ENCODE results near the gene CCSAP.
"Not testable (repeated sequence)": the region's sequence is repeated elsewhere in the genome, so short reads cannot be mapped to it uniquely, and the experiment has no call there.

The CCSAP gene

GRCh38 chr1:229378586-229379367 is 35.9 kb upstream of the CCSAP start:
- H3K9ac ChIP-seq (ENCODE audit: low read length) = no peak overlapping the region
- H3K9me3 ChIP-seq (ENCODE audit: control insufficient read depth, insufficient read depth, low read depth, low read length) = no peaks in the 10 kb centered on the region
- no peak overlapping the region for H3K27ac ChIP-seq (ENCODE audit: low read depth, low read length)
- peaks cover 3% of the 10 kb centered on the region; the same call in 1 of the 2 replicates for H3K27me3 ChIP-seq (ENCODE audit: control insufficient read depth, insufficient read depth, low read length)
- peaks cover 34% of the 10 kb centered on the region for H3K4me1 ChIP-seq (ENCODE audit: control insufficient read depth, insufficient read depth, low read length)
- H3K4me3 ChIP-seq (ENCODE audit: low read depth, low read length) = 0 out of 2 replicates have a peak overlapping the region, but pooled peaks have one; percentile 9
- no peaks in the 10 kb centered on the region for H3K36me3 ChIP-seq (ENCODE audit: control insufficient read depth, insufficient read depth, low read length)

GRCh38 chr1:229378035-229378434 is 35.2 kb upstream of the CCSAP start:
- not testable (repeated sequence) for H3K9me3 ChIP-seq (ENCODE audit: control insufficient read depth, insufficient read depth, low read depth, low read length); H3K4me3 ChIP-seq (ENCODE audit: low read depth, low read length); H3K27me3 ChIP-seq (ENCODE audit: control insufficient read depth, insufficient read depth, low read length); H3K36me3 ChIP-seq (ENCODE audit: control insufficient read depth, insufficient read depth, low read length); H3K27ac ChIP-seq (ENCODE audit: low read depth, low read length); H3K9ac ChIP-seq (ENCODE audit: low read length)
- peaks cover 34% of the 10 kb centered on the region for H3K4me1 ChIP-seq (ENCODE audit: control insufficient read depth, insufficient read depth, low read length)

- Histone ChIP-seq H3K4me3 (ENCODE audit: low read depth, low read length) (no peak overlapping the region), H3K4me1 (ENCODE audit: control insufficient read depth, insufficient read depth, low read length) (peaks cover 34% of the 10 kb centered on the region), H3K27me3 (ENCODE audit: control insufficient read depth, insufficient read depth, low read length) (peaks cover 3% of the 10 kb centered on the region; the same call in 1 of the 2 replicates), H3K9me3 (ENCODE audit: control insufficient read depth, insufficient read depth, low read depth, low read length) (no peaks in the 10 kb centered on the region), H3K9ac (ENCODE audit: low read length) (no peak overlapping the region), H3K36me3 (ENCODE audit: control insufficient read depth, insufficient read depth, low read length) (no peaks in the 10 kb centered on the region), H3K27ac (ENCODE audit: low read depth, low read length) (no peak overlapping the region)
These were observed 34.6 kb upstream of the CCSAP start for GRCh38 chr1:229377429-229377828.

GRCh38 chr1:229376521-229376920 is 33.7 kb upstream of the CCSAP start:
- Histone ChIP-seq H3K36me3 (ENCODE audit: control insufficient read depth, insufficient read depth, low read length) (no peaks in the 10 kb centered on the region), H3K27ac (ENCODE audit: low read depth, low read length) (no peak overlapping the region), H3K4me3 (ENCODE audit: low read depth, low read length) (no peak overlapping the region), H3K4me1 (ENCODE audit: control insufficient read depth, insufficient read depth, low read length) (peaks cover 28% of the 10 kb centered on the region), H3K9ac (ENCODE audit: low read length) (no peak overlapping the region), H3K27me3 (ENCODE audit: control insufficient read depth, insufficient read depth, low read length) (peaks cover 3% of the 10 kb centered on the region; the same call in 1 of the 2 replicates), H3K9me3 (ENCODE audit: control insufficient read depth, insufficient read depth, low read depth, low read length) (no peaks in the 10 kb centered on the region)

GRCh38 chr1:229374485-229374884 is 31.6 kb upstream of the CCSAP start:
- peaks cover 8% of the 10 kb centered on the region for H3K4me1 ChIP-seq (ENCODE audit: control insufficient read depth, insufficient read depth, low read length)
- H3K27ac ChIP-seq (ENCODE audit: low read depth, low read length) = no peak overlapping the region
- H3K36me3 ChIP-seq (ENCODE audit: control insufficient read depth, insufficient read depth, low read length) = no peaks in the 10 kb centered on the region
- no peaks in the 10 kb centered on the region for H3K9me3 ChIP-seq (ENCODE audit: control insufficient read depth, insufficient read depth, low read depth, low read length)
- no peak overlapping the region for H3K4me3 ChIP-seq (ENCODE audit: low read depth, low read length)
- no peak overlapping the region for H3K9ac ChIP-seq (ENCODE audit: low read length)
- H3K27me3 ChIP-seq (ENCODE audit: control insufficient read depth, insufficient read depth, low read length) = no peaks in the 10 kb centered on the region

DNA sequence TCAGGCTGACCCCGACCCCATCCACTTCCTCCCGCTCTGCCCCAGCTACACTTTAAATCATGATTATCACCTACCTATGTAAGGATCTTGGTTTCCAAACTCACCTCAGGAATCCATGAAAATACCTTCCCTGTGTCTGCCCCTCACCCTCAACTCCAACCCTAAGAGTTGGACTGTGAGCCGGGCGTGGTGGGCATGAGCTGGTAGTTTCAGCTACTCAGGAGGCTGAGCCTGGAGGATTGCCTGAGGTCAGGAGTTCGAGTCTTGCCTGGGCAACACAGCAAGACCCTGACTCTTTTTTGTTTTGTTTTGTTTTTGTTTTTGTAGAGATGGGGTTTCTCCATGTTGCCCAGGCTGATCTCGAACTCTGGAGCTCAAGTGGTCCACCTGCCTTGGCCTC is 30.5 kb upstream of the CCSAP start:
- Histone ChIP-seq H3K27me3 (ENCODE audit: control insufficient read depth, insufficient read depth, low read length) (no peaks in the 10 kb centered on the region), H3K9ac (ENCODE audit: low read length) (no peak overlapping the region), H3K27ac (ENCODE audit: low read depth, low read length) (no peak overlapping the region), H3K9me3 (ENCODE audit: control insufficient read depth, insufficient read depth, low read depth, low read length) (no peaks in the 10 kb centered on the region), H3K36me3 (ENCODE audit: control insufficient read depth, insufficient read depth, low read length) (no peaks in the 10 kb centered on the region), H3K4me1 (ENCODE audit: control insufficient read depth, insufficient read depth, low read length) (no peaks in the 10 kb centered on the region), H3K4me3 (ENCODE audit: low read depth, low read length) (no peak overlapping the region)

- no peak overlapping the region for H3K9ac ChIP-seq (ENCODE audit: low read length)
- no peaks in the 10 kb centered on the region for H3K27me3 ChIP-seq (ENCODE audit: control insufficient read depth, insufficient read depth, low read length)
- no peak overlapping the region for H3K27ac ChIP-seq (ENCODE audit: low read depth, low read length)
These were observed 29.4 kb upstream of the CCSAP start for GRCh38 chr1:229372251-229372650.

GRCh38 chr1:229371624-229372023 is 28.8 kb upstream of the CCSAP start:
- no peaks in the 10 kb centered on the region for H3K36me3 ChIP-seq (ENCODE audit: control insufficient read depth, insufficient read depth, low read length)
- no peak overlapping the region for H3K27ac ChIP-seq (ENCODE audit: low read depth, low read length)
- no peaks in the 10 kb centered on the region for H3K4me1 ChIP-seq (ENCODE audit: control insufficient read depth, insufficient read depth, low read length)
- H3K27me3 ChIP-seq (ENCODE audit: control insufficient read depth, insufficient read depth, low read length) = no peaks in the 10 kb centered on the region
- H3K9ac ChIP-seq (ENCODE audit: low read length) = no peak overlapping the region
- H3K9me3 ChIP-seq (ENCODE audit: control insufficient read depth, insufficient read depth, low read depth, low read length) = no peaks in the 10 kb centered on the region
- H3K4me3 ChIP-seq (ENCODE audit: low read depth, low read length) = no peak overlapping the region

More at GRCh38 chr1:229372251-229372650, 29.4 kb upstream of the CCSAP start:
- Histone ChIP-seq H3K36me3 (ENCODE audit: control insufficient read depth, insufficient read depth, low read length) (no peaks in the 10 kb centered on the region), H3K4me3 (ENCODE audit: low read depth, low read length) (no peak overlapping the region), H3K4me1 (ENCODE audit: control insufficient read depth, insufficient read depth, low read length) (no peaks in the 10 kb centered on the region), H3K9me3 (ENCODE audit: control insufficient read depth, insufficient read depth, low read depth, low read length) (no peaks in the 10 kb centered on the region)

DNA sequence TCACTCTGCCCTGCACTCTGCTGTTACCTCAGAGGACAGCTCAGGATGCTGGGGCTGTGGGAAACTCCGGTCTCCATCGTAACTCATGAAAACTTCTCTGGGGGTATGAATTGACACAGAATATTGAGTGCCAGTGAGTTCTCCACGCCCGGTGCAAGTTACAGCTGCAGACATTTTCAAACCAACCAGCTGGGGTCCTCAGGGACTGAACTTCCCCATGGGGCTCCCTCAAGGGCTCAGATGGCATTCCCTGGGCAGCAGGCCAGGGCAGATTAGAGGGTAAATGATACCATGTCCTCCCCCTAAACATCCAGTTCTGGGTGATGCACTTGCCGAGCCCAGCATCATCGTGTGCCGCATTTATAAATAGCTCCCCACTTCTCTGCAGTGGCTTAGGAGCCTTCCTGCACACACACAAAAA is 27.8 kb upstream of the CCSAP start:
- no peaks in the 10 kb centered on the region for H3K36me3 ChIP-seq (ENCODE audit: control insufficient read depth, insufficient read depth, low read length)
- H3K27ac ChIP-seq (ENCODE audit: low read depth, low read length) = no peak overlapping the region
- H3K4me3 ChIP-seq (ENCODE audit: low read depth, low read length) = no peak overlapping the region
- no peaks in the 10 kb centered on the region for H3K27me3 ChIP-seq (ENCODE audit: control insufficient read depth, insufficient read depth, low read length)
- no peak overlapping the region for H3K9ac ChIP-seq (ENCODE audit: low read length)
- H3K9me3 ChIP-seq (ENCODE audit: control insufficient read depth, insufficient read depth, low read depth, low read length) = 0 out of 2 replicates have a peak, but pooled peaks cover 3% of the 10 kb centered on the region
- no peaks in the 10 kb centered on the region for H3K4me1 ChIP-seq (ENCODE audit: control insufficient read depth, insufficient read depth, low read length)

DNA sequence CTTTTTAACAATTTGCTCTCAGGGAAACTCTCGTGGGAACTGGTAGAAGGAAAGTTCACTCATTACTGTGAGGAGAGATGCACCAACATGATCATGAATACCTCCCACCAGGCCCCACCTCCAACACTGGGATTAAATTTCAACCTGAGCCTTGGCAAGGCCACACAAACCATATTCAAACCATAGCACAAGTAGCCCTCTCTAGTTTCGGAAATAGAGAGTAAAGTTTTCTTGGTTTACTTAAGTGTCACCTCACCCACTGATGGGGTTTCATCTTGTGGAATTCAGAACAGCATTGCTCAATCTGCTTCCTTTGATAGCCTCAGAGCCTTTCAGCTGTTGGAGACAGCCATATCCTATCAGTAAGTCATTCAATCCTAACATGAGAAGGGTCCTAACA is 25.5 kb upstream of the CCSAP start:
- Histone ChIP-seq H3K27ac (ENCODE audit: low read depth, low read length) (no peak overlapping the region), H3K4me3 (ENCODE audit: low read depth, low read length) (no peak overlapping the region), H3K27me3 (ENCODE audit: control insufficient read depth, insufficient read depth, low read length) (no peaks in the 10 kb centered on the region), H3K4me1 (ENCODE audit: control insufficient read depth, insufficient read depth, low read length) (no peaks in the 10 kb centered on the region), H3K9ac (ENCODE audit: low read length) (no peak overlapping the region), H3K9me3 (ENCODE audit: control insufficient read depth, insufficient read depth, low read depth, low read length) (0 out of 2 replicates have a peak, but pooled peaks cover 3% of the 10 kb centered on the region), H3K36me3 (ENCODE audit: control insufficient read depth, insufficient read depth, low read length) (no peaks in the 10 kb centered on the region)

DNA sequence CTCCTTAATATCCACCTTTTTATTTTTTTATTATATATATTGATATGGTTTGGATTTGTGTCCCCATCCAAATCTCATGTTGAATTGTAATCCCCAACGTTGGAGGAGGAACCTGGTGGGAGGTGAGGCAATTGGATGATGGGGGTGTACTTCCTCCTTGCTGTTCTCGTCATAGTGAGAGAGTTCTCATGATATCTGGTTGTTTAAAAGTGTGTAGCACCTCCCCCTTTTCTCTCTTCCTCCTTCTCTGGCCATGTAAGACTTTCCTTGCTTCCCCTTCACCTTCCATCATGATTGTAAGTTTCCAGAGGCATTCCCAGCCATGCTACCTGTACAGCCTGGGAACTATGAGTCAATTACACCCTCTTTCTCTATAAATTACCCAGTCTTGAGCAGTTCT is 22.7 kb upstream of the CCSAP start:
- Histone ChIP-seq H3K4me3 (ENCODE audit: low read depth, low read length) (no peak overlapping the region), H3K27me3 (ENCODE audit: control insufficient read depth, insufficient read depth, low read length) (no peaks in the 10 kb centered on the region), H3K36me3 (ENCODE audit: control insufficient read depth, insufficient read depth, low read length) (no peaks in the 10 kb centered on the region), H3K4me1 (ENCODE audit: control insufficient read depth, insufficient read depth, low read length) (peaks cover 3% of the 10 kb centered on the region; the same call in 1 of the 2 replicates), H3K9ac (ENCODE audit: low read length) (no peak overlapping the region), H3K9me3 (ENCODE audit: control insufficient read depth, insufficient read depth, low read depth, low read length) (0 out of 2 replicates have a peak, but pooled peaks cover 3% of the 10 kb centered on the region), H3K27ac (ENCODE audit: low read depth, low read length) (no peak overlapping the region)

All from HUES6 (cell line).